GM06990 (cell line): ENCODE measurements around the gene FCRL4.

Experiments
- DNase-seq: peaks from one replicate; pipeline ENCODE4 v3.0.0-alpha.2; 2011; ENCODE audit not compliant: insufficient read length; ENCODE audit errors: extremely low read depth
- H3K27me3 ChIP-seq: replicated peaks from 2 replicates; pipeline ENCODE4 v1.6.0; 2011; ENCODE audit warnings: low read length; ENCODE audit not compliant: control insufficient read depth, insufficient read depth
- H3K36me3 ChIP-seq: 2 replicates; pipeline ENCODE4 v1.5.1; 2011; ENCODE audit warnings: low read length; ENCODE audit not compliant: control insufficient read depth, insufficient read depth
- H3K4me3 ChIP-seq: replicated peaks from 2 replicates; pipeline ENCODE4 v1.5.1; 2011; ENCODE audit warnings: low read depth, mild to moderate bottlenecking, control low read depth, low read length
- CTCF ChIP-seq: IDR thresholded peaks from 2 replicates; pipeline ENCODE4 v1.5.1; 2011; ENCODE audit warnings: low read length, control low read depth, mild to moderate bottlenecking, inconsistent platforms; ENCODE audit not compliant: insufficient read depth, poor library complexity, severe bottlenecking

Gene FCRL4

GRCh38 chr1:157575744-157576143 is 22.1 kb downstream of the FCRL4 start:
- Histone ChIP-seq H3K36me3 (no peaks in the 10 kb centered on the region), H3K27me3 (no peaks in the 10 kb centered on the region), H3K4me3 (no peak overlapping the region)
- no peak for TF ChIP-seq CTCF
- DNase-seq, result peak; percentile 48

- DNase-seq, result no peak
- H3K27me3 ChIP-seq, result no peaks in the 10 kb centered on the region
These were observed 23.0 kb downstream of the FCRL4 start for GRCh38 chr1:157574836-157575235.

GRCh38 chr1:157566484-157567300 is 31.2 kb downstream of the FCRL4 start:
- TF ChIP-seq CTCF, result no peak
- H3K4me3 ChIP-seq, result no peak overlapping the region
- no peaks in the 10 kb centered on the region for H3K36me3 ChIP-seq
- peak; percentile 35 for DNase-seq
- no peaks in the 10 kb centered on the region for H3K27me3 ChIP-seq

More at GRCh38 chr1:157574836-157575235, 23.0 kb downstream of the FCRL4 start:
- Histone ChIP-seq H3K4me3 (no peak overlapping the region), H3K36me3 (no peaks in the 10 kb centered on the region)
- no peak for TF ChIP-seq CTCF

GRCh38 chr1:157562515-157562914 is 35.4 kb downstream of the FCRL4 start:
- H3K27me3 ChIP-seq, result no peaks in the 10 kb centered on the region
- DNase-seq, result no peak
- H3K36me3 ChIP-seq, result no peaks in the 10 kb centered on the region
- TF ChIP-seq CTCF, result no peak
- H3K4me3 ChIP-seq, result peak overlapping the region; percentile 8; the same call in 1 of the 2 replicates

- Histone ChIP-seq H3K27me3 (no peaks in the 10 kb centered on the region), H3K36me3 (no peaks in the 10 kb centered on the region), H3K4me3 (no peak overlapping the region)
- no peak for DNase-seq
- TF ChIP-seq CTCF, result no peak
These were observed 39.8 kb downstream of the FCRL4 start for GRCh38 chr1:157558119-157558518.
